ENCODE data around the gene RALGAPA2.

GRCh38 chr20:20609522-20609921 is 102.9 kb downstream of the RALGAPA2 start:
- TF ChIP-seq, protein P1, sequence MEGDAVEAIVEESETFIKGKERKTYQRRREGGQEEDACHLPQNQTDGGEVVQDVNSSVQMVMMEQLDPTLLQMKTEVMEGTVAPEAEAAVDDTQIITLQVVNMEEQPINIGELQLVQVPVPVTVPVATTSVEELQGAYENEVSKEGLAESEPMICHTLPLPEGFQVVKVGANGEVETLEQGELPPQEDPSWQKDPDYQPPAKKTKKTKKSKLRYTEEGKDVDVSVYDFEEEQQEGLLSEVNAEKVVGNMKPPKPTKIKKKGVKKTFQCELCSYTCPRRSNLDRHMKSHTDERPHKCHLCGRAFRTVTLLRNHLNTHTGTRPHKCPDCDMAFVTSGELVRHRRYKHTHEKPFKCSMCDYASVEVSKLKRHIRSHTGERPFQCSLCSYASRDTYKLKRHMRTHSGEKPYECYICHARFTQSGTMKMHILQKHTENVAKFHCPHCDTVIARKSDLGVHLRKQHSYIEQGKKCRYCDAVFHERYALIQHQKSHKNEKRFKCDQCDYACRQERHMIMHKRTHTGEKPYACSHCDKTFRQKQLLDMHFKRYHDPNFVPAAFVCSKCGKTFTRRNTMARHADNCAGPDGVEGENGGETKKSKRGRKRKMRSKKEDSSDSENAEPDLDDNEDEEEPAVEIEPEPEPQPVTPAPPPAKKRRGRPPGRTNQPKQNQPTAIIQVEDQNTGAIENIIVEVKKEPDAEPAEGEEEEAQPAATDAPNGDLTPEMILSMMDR (IDR thresholded peaks at IDR 0.05) = no peak
- TF ChIP-seq POLR2A (IDR thresholded peaks at IDR 0.05) = no peak

All from ovary (tissue), 3 donors.